Measurements from ENCODE around the gene DDX28.
A peak's percentile ranks its signal among the peaks of the same experiment; 100 is the strongest.
"Not testable (repeated sequence)": the region's sequence is repeated elsewhere in the genome, so short reads cannot be mapped to it uniquely, and the experiment has no call there.

Gene DDX28

DNA sequence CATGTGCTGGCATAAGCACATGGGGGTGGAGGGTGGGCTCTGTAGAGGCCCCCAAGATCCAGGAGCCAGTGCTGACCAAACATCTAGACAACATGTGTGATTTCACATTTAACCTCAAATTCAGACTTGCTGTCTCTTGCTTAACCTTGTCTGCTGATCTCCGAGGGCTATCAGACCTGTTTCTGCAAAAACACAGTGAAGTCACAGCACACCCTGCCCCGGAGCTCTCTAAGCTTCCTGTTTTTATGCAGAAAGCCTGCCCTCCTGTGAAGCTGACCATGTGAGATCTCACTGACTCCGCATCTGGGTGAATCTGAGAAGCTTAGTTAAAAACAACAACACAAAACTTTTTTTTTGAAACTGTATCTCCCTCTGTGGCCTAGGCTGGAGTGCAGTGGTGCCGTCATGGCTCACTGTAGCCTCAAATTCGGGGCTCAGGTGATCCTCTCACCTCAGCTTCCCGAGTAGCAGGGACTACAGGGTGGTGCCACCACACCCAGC lies 17.2 kb downstream of the DDX28 start:
- H3K4me3 ChIP-seq (ENCODE audit: low read length) = no peak overlapping the region
- DNase-seq (ENCODE audit: low read depth) = no peak
- TF ChIP-seq, protein P1, sequence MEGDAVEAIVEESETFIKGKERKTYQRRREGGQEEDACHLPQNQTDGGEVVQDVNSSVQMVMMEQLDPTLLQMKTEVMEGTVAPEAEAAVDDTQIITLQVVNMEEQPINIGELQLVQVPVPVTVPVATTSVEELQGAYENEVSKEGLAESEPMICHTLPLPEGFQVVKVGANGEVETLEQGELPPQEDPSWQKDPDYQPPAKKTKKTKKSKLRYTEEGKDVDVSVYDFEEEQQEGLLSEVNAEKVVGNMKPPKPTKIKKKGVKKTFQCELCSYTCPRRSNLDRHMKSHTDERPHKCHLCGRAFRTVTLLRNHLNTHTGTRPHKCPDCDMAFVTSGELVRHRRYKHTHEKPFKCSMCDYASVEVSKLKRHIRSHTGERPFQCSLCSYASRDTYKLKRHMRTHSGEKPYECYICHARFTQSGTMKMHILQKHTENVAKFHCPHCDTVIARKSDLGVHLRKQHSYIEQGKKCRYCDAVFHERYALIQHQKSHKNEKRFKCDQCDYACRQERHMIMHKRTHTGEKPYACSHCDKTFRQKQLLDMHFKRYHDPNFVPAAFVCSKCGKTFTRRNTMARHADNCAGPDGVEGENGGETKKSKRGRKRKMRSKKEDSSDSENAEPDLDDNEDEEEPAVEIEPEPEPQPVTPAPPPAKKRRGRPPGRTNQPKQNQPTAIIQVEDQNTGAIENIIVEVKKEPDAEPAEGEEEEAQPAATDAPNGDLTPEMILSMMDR (conservative IDR thresholded peaks at IDR 0.05; ENCODE audit: low read length) = no peak

DNA sequence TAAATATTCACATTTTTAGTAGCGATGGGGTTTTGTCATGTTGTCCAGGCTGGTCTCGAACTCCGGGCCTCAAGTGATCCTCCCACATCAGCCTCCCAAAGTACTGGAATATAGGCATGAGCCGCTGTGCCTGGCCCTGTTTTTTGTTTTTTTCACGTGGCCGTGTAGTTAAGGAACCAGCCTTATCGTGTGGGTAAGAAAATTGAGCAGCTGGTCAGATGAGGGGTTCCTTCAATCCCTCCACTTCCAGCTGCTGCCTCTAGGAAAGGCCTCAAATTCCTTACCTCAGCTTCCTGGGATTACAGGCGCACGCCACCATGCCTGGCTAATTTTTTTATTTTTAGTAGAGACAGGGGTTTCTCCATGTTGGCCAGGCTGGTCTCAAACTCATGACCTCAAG lies 17.8 kb downstream of the DDX28 start:
- no peak overlapping the region for H3K4me3 ChIP-seq (ENCODE audit: low read length)
- TF ChIP-seq, protein P1 (conservative IDR thresholded peaks at IDR 0.05; ENCODE audit: low read length) = no peak
- DNase-seq (ENCODE audit: low read depth) = no peak

DNA sequence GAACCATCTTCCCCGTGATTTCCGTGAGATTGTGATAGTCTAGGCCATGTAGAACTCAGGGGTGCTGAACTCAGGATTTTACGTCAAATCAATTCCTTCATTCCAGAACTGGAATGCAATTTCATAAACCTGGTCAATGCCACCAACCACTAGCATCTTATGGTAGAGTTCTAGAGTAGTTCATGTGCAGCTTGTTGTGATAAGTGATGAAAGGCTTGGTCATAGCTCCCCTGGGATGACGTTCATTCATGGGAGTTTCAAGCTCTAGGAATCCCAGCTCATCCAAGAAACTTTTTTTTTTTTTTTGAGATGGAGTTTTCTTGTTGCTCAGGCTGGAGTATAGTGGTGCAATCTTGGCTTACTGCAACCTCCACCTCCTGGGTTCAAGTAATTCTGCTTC lies 20.0 kb downstream of the DDX28 start:
- H3K4me3 ChIP-seq (ENCODE audit: low read length) = no peak overlapping the region
- TF ChIP-seq, protein P1 (conservative IDR thresholded peaks at IDR 0.05; ENCODE audit: low read length) = no peak
- DNase-seq (ENCODE audit: low read depth) = peak; percentile 31

DNA sequence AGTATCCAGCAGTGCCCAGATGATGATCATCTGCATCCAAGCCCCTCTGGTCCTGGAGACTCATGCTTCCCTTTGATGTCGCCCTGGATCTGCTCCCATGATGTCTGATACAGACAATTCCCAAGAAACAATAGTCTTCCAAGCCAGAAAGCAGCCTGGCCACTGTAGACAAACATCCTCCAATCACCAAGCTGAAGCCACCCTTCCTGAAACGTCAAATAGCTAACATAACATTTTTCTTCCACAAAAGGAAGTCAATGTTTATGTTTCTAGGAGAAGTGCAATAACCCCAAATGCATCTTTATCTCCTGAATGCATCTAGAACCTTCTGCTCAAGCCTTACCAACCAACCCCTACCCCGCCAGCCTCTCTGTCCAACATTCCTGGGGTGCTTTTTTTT lies 22.6 kb downstream of the DDX28 start:
- DNase-seq (ENCODE audit: low read depth) = no peak
- no peak overlapping the region for H3K4me3 ChIP-seq (ENCODE audit: low read length)
- TF ChIP-seq, protein P1 (conservative IDR thresholded peaks at IDR 0.05; ENCODE audit: low read length) = no peak

DNA sequence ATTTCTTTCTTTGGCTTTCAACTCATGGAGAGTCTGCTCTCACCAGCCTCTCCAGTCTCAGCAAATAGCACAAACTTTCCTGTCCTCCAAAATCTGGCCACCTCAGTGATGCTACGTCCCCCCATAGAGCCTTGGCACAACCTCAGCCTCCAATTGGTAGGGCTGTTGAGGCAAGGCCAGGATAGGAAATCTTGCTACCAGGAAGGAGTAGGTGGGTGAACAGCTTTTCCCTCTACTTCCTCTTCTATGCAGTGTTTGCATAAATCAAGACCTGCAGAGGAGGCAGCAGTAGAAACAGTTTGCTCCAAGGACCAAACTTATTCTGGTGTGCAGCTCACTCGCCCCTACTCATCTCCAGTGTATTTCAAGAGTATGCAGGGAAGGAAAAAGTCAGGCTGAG lies 23.0 kb downstream of the DDX28 start:
- TF ChIP-seq, protein P1 (conservative IDR thresholded peaks at IDR 0.05; ENCODE audit: low read length) = no peak
- H3K4me3 ChIP-seq (ENCODE audit: low read length) = no peak overlapping the region
- DNase-seq (ENCODE audit: low read depth) = no peak

DNA sequence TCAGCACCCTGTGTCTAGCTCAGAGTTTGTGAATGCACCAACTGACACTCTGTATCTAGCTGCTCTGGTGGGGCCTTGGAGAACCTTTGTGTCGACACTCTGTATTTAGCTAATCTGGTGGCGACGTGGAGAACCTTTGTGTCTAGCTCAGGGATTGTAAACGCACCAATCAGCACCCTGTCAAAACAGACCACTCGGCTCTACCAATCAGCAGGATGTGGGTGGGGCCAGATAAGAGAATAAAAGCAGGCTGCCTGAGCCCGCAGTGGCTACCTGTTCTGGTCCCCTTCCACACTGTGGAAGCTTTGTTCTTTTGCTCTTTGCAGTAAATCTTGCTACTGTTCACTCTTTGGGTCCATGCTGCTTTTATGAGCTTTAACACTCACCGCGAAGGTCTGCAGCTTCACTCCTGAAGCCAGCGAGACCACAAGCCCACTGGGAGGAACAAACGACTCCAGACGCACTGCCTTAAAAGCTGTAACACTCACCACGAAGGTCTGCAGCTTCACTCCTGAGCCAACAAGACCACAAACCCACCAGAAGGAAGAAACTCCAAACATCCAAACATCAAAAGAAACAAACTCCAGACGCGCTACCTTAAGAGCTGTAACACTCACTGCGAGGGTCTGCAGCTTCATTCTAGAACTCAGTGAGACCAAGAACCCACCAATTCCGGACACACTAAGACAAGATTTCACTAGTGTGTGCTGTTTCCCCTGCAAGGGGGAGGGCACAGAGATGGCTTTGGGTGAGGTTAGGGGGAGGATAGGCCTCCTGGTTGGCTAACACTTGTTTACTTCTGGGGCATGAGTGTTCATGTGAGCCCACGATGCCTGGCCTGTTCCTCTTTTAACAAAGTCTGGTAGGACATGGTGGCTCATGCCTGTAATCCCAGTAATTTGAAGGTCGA lies 24.0 kb downstream of the DDX28 start, which contains the start of gene DPEP2:
TSS of gene DPEP2 (minus strand) at position 706 of the 910 bp plus-strand sequence. CDS start 6,272 bp downstream, outside the sequence.
- not testable (repeated sequence) for H3K4me3 ChIP-seq (ENCODE audit: low read length); DNase-seq (ENCODE audit: low read depth)

DNA sequence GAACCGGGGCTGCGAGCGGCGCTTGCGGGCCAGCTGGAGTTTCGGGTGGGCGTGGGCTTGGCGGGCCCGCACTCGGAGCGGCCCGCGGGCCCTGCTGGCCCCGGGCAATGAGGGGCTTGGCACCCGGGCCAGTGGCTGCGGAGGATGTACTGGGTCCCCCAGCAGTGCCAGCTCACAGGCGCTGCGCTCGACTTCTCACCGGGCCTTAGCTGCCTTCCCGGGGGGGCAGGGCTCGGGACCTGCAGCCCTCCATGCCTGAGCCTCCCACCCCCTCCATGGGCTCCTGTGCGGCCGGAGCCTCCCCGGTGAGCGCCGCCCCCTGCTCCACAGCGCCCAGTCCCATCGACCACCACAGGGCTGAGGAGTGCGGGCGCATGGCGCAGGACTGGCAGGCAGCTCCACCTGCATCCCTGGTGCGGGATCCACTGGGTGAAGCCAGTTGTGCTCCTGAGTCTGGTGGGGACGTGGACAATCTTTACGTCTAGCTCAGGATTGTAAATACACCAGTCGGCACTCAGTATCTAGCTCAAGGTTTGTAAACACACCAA lies 24.7 kb downstream of the DDX28 start:
- not testable (repeated sequence) for H3K4me3 ChIP-seq (ENCODE audit: low read length); DNase-seq (ENCODE audit: low read depth)

DNA sequence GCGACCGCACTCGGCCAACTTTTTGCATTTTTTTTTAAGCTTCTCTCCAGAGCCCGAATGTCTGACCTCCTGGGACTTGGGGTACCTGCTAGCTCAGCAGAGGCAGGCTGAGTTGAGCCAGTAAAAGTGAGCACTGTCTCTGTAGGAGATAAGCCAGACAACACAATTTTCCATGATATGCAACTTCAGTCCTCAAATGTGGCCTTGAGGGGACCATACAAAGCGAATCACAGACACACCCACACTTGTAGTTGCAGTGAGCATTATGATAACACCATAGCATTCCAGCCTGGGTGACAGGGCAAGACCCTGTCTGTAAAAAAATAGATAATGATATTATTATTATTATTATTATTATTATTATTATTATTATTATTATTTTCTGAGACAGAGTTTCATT lies 26.4 kb downstream of the DDX28 start:
- H3K4me3 ChIP-seq (ENCODE audit: low read length) = no peak overlapping the region
- TF ChIP-seq, protein P1 (conservative IDR thresholded peaks at IDR 0.05; ENCODE audit: low read length) = no peak
- no peak for DNase-seq (ENCODE audit: low read depth)

All from AG10803 (cell line).